Activated naive CD4-positive, alpha-beta T cell treated with anti-CD3 and anti-CD28 coated beads for 36 hours (primary cell): Measurements from ENCODE around the gene ABCG4. TPM values are rescaled to one million over a fixed set of nuclear protein-coding genes. Genes with fewer than 3 reads are reported as not detected.
"Not testable (repeated sequence)": the region's sequence is repeated elsewhere in the genome, so short reads cannot be mapped to it uniquely, and the experiment has no call there.

ENCODE experiments used
- CTCF ChIA-PET: fragments of 350-600 bp; sonication (Branson Sonifier 250); formaldehyde crosslinking; loops from one replicate; lab custom pipeline; 2021; ENCODE audit warnings: antibody characterized with exemption; lab: Charles Lee
- DNase-seq: peaks from one replicate; pipeline ENCODE4 v3.0.0-alpha.2; 2020
- H3K27ac Mint-ChIP-seq: one replicate; pipeline ENCODE4 v1.8.0; 2021; ENCODE audit warnings: mild to moderate bottlenecking, mixed read lengths
- H3K27me3 Mint-ChIP-seq: one replicate; pipeline ENCODE4 v1.8.0; 2021; ENCODE audit warnings: low read depth, mixed read lengths
- H3K36me3 Mint-ChIP-seq: one replicate; pipeline ENCODE4 v1.8.0; 2021; ENCODE audit warnings: low read depth, mixed read lengths
- H3K4me1 Mint-ChIP-seq: one replicate; pipeline ENCODE4 v1.8.0; 2021; ENCODE audit warnings: low read depth, mixed read lengths
- H3K4me3 Mint-ChIP-seq: one replicate; pipeline ENCODE4 v1.8.0; 2021; ENCODE audit warnings: mild to moderate bottlenecking, moderate library complexity, mixed read lengths
- H3K9me3 Mint-ChIP-seq: one replicate; pipeline ENCODE4 v1.8.0; 2021; ENCODE audit warnings: mixed read lengths
- intact Hi-C: fragments of 100-400 bp; cut with micrococcal nuclease; formaldehyde crosslinking; loops from one replicate; pipeline ENCODE4 v1.15.1; 2023
- total RNA-seq, 2 experiments: library from RNA; stranded (reverse); gene quantifications; one replicate each; pipeline ENCODE4 v1.2.3, GENCODE V29; 2021

Gene ABCG4
- total RNA-seq, 2 experiments from 2014 or later: 0.12 to 0.31 TPM

DNA sequence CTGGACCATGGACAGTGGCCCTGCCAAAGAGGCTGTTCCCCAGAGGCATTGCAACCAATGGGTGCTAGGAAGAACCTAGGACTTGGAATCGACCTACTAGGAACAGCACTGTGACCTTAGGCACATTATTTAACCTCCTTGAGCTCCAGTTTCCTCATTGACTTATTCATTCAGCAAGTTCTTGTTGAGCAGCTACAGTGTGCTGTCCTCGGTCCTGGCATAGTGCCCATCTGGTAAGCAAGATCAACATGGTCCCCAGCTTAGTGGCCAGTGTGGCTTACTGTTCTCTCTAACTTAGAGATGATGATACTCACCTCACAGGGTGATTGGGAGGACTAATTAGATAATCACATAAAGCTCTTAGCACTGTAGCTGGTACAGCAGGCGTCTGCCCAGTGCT is 8.2 kb downstream of the ABCG4 start:
- Mint-ChIP-seq H3K4me3 (no peak overlapping the region), H3K27me3 (peaks cover 2% of the 10 kb centered on the region), H3K27ac (no peak overlapping the region), H3K4me1 (no peaks in the 10 kb centered on the region), H3K36me3 (no peaks in the 10 kb centered on the region), H3K9me3 (no peaks in the 10 kb centered on the region)
- CTCF ChIA-PET: interaction anchor here (0.6 to 1.0 kb wide), 4 partner anchors 9 to 54 kb away, joined by 3 to 5 read pairs (median 4); partner anchors contain the start of gene NLRX1
- intact Hi-C loops: no loop called here
- DNase-seq: no peak

- no peaks in the 10 kb centered on the region for H3K36me3 Mint-ChIP-seq
- no peak for DNase-seq
- no peak overlapping the region for H3K27ac Mint-ChIP-seq
- H3K27me3 Mint-ChIP-seq: peaks cover 2% of the 10 kb centered on the region
- CTCF ChIA-PET: interaction anchor here (0.6 to 1.0 kb wide), 2 partner anchors 38 to 180 kb away, joined by 3 to 4 read pairs; no protein-coding TSS in a partner anchor
- no peaks in the 10 kb centered on the region for H3K9me3 Mint-ChIP-seq
- no peak overlapping the region for H3K4me3 Mint-ChIP-seq
- intact Hi-C loops: no loop called here
- no peaks in the 10 kb centered on the region for H3K4me1 Mint-ChIP-seq
These were observed 9.6 kb downstream of the ABCG4 start for GRCh38 chr11:119158467-119158866.

DNA sequence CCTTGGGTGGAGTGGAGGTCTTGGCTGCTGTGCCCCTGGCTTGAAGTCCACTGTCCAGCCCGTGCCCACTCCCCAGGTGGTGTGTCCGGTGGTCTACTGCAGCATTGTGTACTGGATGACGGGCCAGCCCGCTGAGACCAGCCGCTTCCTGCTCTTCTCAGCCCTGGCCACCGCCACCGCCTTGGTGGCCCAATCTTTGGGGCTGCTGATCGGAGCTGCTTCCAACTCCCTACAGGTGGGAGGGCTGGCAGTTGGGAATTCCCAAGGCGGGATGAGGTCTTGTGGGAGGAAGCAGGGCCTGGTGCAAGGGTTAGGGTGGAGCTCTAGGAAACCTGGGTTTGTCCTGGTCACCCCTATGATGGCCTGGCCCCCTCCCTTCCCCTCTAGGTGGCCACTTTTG is 11.3 kb downstream of the ABCG4 start:
- H3K36me3 Mint-ChIP-seq: no peaks in the 10 kb centered on the region
- H3K9me3 Mint-ChIP-seq: no peaks in the 10 kb centered on the region
- H3K4me3 Mint-ChIP-seq: no peak overlapping the region
- H3K27me3 Mint-ChIP-seq: peaks cover 2% of the 10 kb centered on the region
- H3K4me1 Mint-ChIP-seq: no peaks in the 10 kb centered on the region
- intact Hi-C loops: no loop called here
- CTCF ChIA-PET: interaction anchor here (0.6 to 1.9 kb wide), 3 partner anchors 9 to 167 kb away, joined by 4 to 7 read pairs (median 4); partner anchors contain the start of gene NLRX1
- DNase-seq: no peak
- no peak overlapping the region for H3K27ac Mint-ChIP-seq

GRCh38 chr11:119161871-119162270 is 13.0 kb downstream of the ABCG4 start:
- Mint-ChIP-seq H3K36me3 (no peaks in the 10 kb centered on the region), H3K27me3 (no peaks in the 10 kb centered on the region), H3K9me3 (no peaks in the 10 kb centered on the region), H3K27ac (no peak overlapping the region), H3K4me3 (no peak overlapping the region), H3K4me1 (no peaks in the 10 kb centered on the region)
- CTCF ChIA-PET: no interaction called here
- no peak for DNase-seq
- intact Hi-C loops: no loop called here

DNA sequence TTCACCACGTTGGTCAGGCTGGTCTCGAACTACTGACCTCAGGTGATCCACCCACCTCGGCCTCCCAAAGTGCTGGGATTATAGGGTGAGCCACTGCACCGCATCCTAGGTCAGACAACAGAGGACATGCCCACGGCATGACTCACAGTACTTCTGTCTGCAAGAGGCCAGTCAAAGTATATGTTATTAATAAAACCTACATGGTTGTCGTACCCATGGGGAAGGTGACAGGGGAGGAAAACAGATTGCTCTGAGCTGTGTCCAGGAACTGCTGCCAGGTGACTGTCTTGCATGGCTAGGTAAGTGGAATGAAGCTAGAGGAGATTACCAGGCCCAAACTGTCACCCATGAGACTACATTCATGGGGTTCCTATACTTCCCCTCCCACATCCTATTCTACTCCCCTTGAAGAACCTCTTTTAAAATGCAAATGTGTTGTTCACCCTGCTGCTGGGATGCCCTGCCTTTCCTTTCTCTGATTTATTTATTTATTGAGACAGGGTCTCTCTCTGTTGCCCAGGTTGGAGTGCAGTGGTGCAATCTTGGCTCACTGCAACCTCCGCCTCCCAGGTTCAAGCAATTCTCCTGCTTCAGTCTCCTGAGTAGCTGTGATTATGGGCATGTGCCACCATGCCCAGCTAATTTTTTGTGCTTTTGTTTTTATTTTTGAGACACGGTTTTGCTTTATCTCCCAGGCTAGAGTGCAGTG is 17.7 kb downstream of the ABCG4 start:
- H3K27me3 Mint-ChIP-seq: no peaks in the 10 kb centered on the region
- no peaks in the 10 kb centered on the region for H3K9me3 Mint-ChIP-seq
- no peak overlapping the region for H3K27ac Mint-ChIP-seq
- no peak overlapping the region for H3K4me3 Mint-ChIP-seq
- intact Hi-C loops: no loop called here
- H3K4me1 Mint-ChIP-seq: peaks cover 6% of the 10 kb centered on the region
- CTCF ChIA-PET: interaction anchor here (0.7 to 6.2 kb wide), 6 partner anchors 9 to 172 kb away, joined by 3 to 47 read pairs (median 4); partner anchors contain the start of gene CBL
- DNase-seq: no peak
- H3K36me3 Mint-ChIP-seq: no peaks in the 10 kb centered on the region

GRCh38 chr11:119167077-119167458 is 18.2 kb downstream of the ABCG4 start:
- not testable (repeated sequence) for DNase-seq

DNA sequence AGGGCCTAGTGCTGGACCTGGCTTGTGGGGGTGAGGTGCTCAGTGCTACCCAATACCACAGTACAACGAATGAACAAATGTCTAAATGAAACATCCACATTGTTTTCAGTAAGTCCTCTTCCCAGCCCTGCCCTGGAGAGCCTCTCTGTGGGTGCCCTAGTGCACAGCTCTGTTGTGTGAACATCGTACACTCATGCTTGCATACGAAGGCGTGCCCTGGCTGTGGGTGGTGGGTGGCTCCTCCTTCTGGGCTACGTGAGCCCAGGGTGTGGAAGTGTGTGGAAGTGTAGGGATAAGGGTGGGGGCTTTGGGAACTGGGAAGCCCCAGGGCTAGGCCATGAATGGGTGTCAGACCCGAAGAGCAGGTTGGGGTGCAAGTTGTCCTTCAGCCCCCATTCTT is 19.1 kb downstream of the ABCG4 start:
- CTCF ChIA-PET: interaction anchor here (1.9 to 6.2 kb wide), 2 partner anchors 28 to 170 kb away, joined by 6 to 47 read pairs; no protein-coding TSS in a partner anchor
- H3K4me1 Mint-ChIP-seq: peaks cover 6% of the 10 kb centered on the region
- no peak overlapping the region for H3K27ac Mint-ChIP-seq
- no peaks in the 10 kb centered on the region for H3K27me3 Mint-ChIP-seq
- H3K4me3 Mint-ChIP-seq: peak overlapping the region; percentile 60
- H3K36me3 Mint-ChIP-seq: no peaks in the 10 kb centered on the region
- H3K9me3 Mint-ChIP-seq: no peaks in the 10 kb centered on the region
- no peak for DNase-seq
- intact Hi-C loops: loop anchor here (1.0 to 2.0 kb wide), 6 partner anchors 29 to 155 kb away; partner anchors contain the start of genes CBL, DPAGT1, HINFP and VPS11

More at GRCh38 chr11:119167077-119167458, 18.2 kb downstream of the ABCG4 start:
- H3K4me1 Mint-ChIP-seq, intact Hi-C loops, H3K36me3 Mint-ChIP-seq, H3K4me3 Mint-ChIP-seq, H3K9me3 Mint-ChIP-seq, H3K27me3 Mint-ChIP-seq, H3K27ac Mint-ChIP-seq: not testable (repeated sequence)
- CTCF ChIA-PET: interaction anchor here (0.7 to 6.2 kb wide), 5 partner anchors 16 to 171 kb away, joined by 3 to 47 read pairs (median 5); partner anchors contain the start of gene CBL

DNA sequence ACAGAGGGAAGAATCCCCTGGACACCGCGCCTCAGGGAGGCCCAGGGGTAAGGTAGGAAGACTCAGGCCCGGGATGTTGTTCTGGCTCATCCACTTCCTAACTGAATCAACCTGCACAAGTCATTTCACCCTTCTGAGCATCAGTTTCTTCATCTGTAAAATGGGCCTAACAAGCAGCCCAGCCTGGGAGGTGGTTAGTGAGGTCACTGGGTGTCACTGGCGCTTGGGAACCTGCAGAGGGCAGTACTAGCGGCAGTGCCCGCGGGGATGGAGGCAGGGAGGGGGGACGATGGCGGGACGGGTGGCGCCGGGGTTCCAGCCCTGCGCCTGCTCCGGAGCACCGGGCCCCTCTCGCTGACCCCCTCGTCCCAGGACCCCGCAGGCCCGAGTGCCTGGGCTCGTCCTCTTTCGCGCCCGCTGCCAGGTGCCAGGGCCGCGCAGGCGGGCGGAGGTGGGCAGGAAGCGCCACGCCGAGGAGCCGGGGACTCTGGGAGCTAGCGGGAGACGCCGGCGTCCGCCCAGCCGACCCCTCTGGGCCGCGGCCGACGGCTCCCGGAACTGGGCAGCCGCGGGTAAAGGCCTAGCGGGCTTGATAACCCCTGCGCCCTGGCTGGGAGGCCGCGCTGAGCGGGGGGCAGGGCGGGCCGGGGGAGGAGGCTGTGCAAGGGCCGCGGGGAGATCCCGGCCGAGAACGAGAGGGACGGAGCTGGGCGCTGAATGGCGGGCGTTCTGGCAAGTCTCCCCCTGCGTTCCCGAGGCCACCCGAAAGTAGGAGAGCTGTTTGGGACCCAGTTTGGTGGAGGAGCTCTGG is 19.8 kb downstream of the ABCG4 start, which contains the start of gene NLRX1:
Gene NLRX1, plus strand, starts transcription at position 255 of the 811 bp plus-strand sequence. CDS start 2,679 bp downstream, outside the sequence.
- no peaks in the 10 kb centered on the region for H3K27me3 Mint-ChIP-seq
- DNase-seq: peak; percentile 92
- peaks cover 6% of the 10 kb centered on the region for H3K4me1 Mint-ChIP-seq
- peak within 1 kb of the TSS; percentile 82 for H3K27ac Mint-ChIP-seq
- intact Hi-C loops: loop anchor here (1.0 to 2.0 kb wide), 6 partner anchors 29 to 155 kb away; partner anchors contain the start of genes CBL, DPAGT1, HINFP and VPS11
- H3K36me3 Mint-ChIP-seq: no peaks in the 10 kb centered on the region
- peak within 1 kb of the TSS; percentile 92 for H3K4me3 Mint-ChIP-seq
- CTCF ChIA-PET: interaction anchor here (0.7 to 6.2 kb wide), 24 partner anchors 9 to 155 kb away, joined by 3 to 47 read pairs (median 4); partner anchors contain the start of genes C2CD2L, CBL, HMBS and MCAM
- H3K9me3 Mint-ChIP-seq: no peaks in the 10 kb centered on the region

DNA sequence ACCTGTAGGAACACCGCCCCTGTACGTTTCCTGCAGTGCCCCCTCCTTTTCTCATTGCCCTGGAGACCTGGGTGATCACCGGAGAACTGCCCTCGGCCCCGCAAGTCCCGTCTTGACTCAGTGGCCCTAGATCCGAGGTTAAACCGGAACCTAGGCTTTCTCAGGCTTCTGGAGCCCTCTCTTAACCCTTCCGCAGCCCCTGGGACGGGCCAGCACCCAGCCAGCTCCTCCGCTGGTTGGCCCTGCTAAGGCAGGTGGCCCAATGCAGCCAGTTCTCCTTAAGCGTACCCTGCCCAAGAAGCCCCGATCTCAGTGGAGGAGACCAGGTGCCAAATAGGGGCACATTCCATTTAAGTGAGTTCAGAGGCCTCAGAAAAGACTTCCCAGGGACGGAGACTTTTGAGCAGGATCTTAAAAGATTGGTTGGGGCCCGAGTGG is 20.4 kb downstream of the ABCG4 start:
- peak overlapping the region; percentile 92 for H3K4me3 Mint-ChIP-seq
- peak overlapping the region; percentile 82 for H3K27ac Mint-ChIP-seq
- no peaks in the 10 kb centered on the region for H3K36me3 Mint-ChIP-seq
- peak; percentile 66 for DNase-seq
- H3K4me1 Mint-ChIP-seq: peaks cover 6% of the 10 kb centered on the region
- H3K9me3 Mint-ChIP-seq: no peaks in the 10 kb centered on the region
- CTCF ChIA-PET: interaction anchor here (0.7 to 6.2 kb wide), 24 partner anchors 8 to 154 kb away, joined by 3 to 47 read pairs (median 4); partner anchors contain the start of genes C2CD2L, CBL, HMBS and MCAM
- intact Hi-C loops: loop anchor here (2.0 kb wide), 2 partner anchors 38 to 68 kb away; partner anchors contain the start of genes CBL and DPAGT1
- no peaks in the 10 kb centered on the region for H3K27me3 Mint-ChIP-seq

DNA sequence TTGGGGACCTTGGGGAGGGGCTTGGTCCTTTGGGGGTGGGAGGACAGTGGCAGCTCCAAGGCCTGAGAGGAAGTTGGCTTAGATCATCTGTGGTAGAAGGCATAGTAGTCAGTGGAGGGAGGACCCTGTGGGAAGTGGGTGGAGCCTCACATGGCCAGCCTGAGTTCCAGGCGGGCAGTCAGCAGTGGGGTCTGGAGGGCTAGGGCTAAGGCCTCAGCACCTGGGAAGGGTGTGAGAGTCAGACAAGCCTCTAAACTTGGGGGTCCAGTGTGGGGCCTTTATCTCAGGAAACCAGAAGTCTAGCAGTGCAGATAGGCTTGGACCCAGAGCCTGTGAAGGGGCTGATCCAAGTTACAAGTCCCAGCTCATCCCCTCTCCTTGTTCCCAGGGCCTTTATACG is 23.7 kb downstream of the ABCG4 start:
- Mint-ChIP-seq H3K4me3 (no peak overlapping the region), H3K27me3 (no peaks in the 10 kb centered on the region), H3K4me1 (peaks cover 15% of the 10 kb centered on the region), H3K36me3 (peaks cover 3% of the 10 kb centered on the region), H3K9me3 (no peaks in the 10 kb centered on the region), H3K27ac (no peak overlapping the region)
- CTCF ChIA-PET: no interaction called here
- DNase-seq: no peak
- intact Hi-C loops: no loop called here

DNA sequence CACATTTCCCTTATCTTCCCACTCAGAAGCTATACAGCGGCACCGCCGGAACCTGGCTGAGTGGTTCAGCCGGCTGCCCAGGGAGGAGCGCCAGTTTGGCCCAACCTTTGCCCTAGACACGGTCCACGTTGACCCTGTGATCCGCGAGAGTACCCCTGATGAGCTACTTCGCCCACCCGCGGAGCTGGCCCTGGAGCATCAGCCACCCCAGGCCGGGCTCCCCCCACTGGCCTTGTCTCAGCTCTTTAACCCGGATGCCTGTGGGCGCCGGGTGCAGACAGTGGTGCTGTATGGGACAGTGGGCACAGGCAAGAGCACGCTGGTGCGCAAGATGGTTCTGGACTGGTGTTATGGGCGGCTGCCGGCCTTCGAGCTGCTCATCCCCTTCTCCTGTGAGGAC is 24.6 kb downstream of the ABCG4 start:
- CTCF ChIA-PET: interaction anchor here (0.6 to 1.0 kb wide), 2 partner anchors 17 to 22 kb away, joined by 3 read pairs; no protein-coding TSS in a partner anchor
- H3K36me3 Mint-ChIP-seq: peaks cover 3% of the 10 kb centered on the region

More for the DNA sequence above, 24.6 kb downstream of the ABCG4 start:
- DNase-seq: no peak
- Mint-ChIP-seq H3K9me3 (no peaks in the 10 kb centered on the region), H3K27me3 (no peaks in the 10 kb centered on the region), H3K4me3 (no peak overlapping the region), H3K4me1 (peaks cover 23% of the 10 kb centered on the region), H3K27ac (no peak overlapping the region)
- intact Hi-C loops: no loop called here
